ENCODE results near the gene GMPR2. TPM values are rescaled to one million over a fixed set of nuclear protein-coding genes. Genes with fewer than 3 reads are reported as not detected.

Gene GMPR2
- total RNA-seq, 1 donor from 2014 or later: 66.2 TPM

- no peak overlapping the region for H3K4me3 Mint-ChIP-seq
- no peaks in the 10 kb centered on the region for H3K4me1 Mint-ChIP-seq
- no peak for TF ChIP-seq CTCF (conservative IDR thresholded peaks at IDR 0.05)
- DNase-seq (ENCODE audit: low read depth, low spot score): no peak
- H3K9me3 Mint-ChIP-seq: no peaks in the 10 kb centered on the region
- no peaks in the 10 kb centered on the region for H3K36me3 Mint-ChIP-seq (ENCODE audit: low read depth)
- no peak overlapping the region for H3K27ac Mint-ChIP-seq (ENCODE audit: unreplicated experiment)
- no peaks in the 10 kb centered on the region for H3K27me3 Mint-ChIP-seq (ENCODE audit: low read depth)
Observed at GRCh38 chr14:24281636-24282035, 48.9 kb downstream of the GMPR2 start.

GRCh38 chr14:24282736-24283135 is 50.0 kb downstream of the GMPR2 start:
- TF ChIP-seq CTCF (conservative IDR thresholded peaks at IDR 0.05): no peak
- Mint-ChIP-seq H3K27me3 (ENCODE audit: low read depth) (no peaks in the 10 kb centered on the region), H3K9me3 (no peaks in the 10 kb centered on the region), H3K4me3 (no peak overlapping the region), H3K36me3 (ENCODE audit: low read depth) (no peaks in the 10 kb centered on the region), H3K27ac (ENCODE audit: unreplicated experiment) (no peak overlapping the region), H3K4me1 (no peaks in the 10 kb centered on the region)
- DNase-seq (ENCODE audit: low read depth, low spot score): no peak

- Mint-ChIP-seq H3K4me1 (no peaks in the 10 kb centered on the region), H3K4me3 (no peak overlapping the region), H3K27me3 (ENCODE audit: low read depth) (no peaks in the 10 kb centered on the region), H3K27ac (ENCODE audit: unreplicated experiment) (peak overlapping the region; percentile 84), H3K36me3 (ENCODE audit: low read depth) (no peaks in the 10 kb centered on the region), H3K9me3 (no peaks in the 10 kb centered on the region)
- TF ChIP-seq CTCF (conservative IDR thresholded peaks at IDR 0.05): no peak
- no peak for DNase-seq (ENCODE audit: low read depth, low spot score)
Observed at GRCh38 chr14:24283796-24284460, 51.2 kb downstream of the GMPR2 start.

- TF ChIP-seq CTCF (conservative IDR thresholded peaks at IDR 0.05): no peak
- H3K36me3 Mint-ChIP-seq (ENCODE audit: low read depth): no peaks in the 10 kb centered on the region
- no peaks in the 10 kb centered on the region for H3K4me1 Mint-ChIP-seq
- H3K27me3 Mint-ChIP-seq (ENCODE audit: low read depth): no peaks in the 10 kb centered on the region
- H3K4me3 Mint-ChIP-seq: no peak overlapping the region
- no peak overlapping the region for H3K27ac Mint-ChIP-seq (ENCODE audit: unreplicated experiment)
- no peak for DNase-seq (ENCODE audit: low read depth, low spot score)
- no peaks in the 10 kb centered on the region for H3K9me3 Mint-ChIP-seq
Observed at GRCh38 chr14:24284501-24285035, 51.8 kb downstream of the GMPR2 start.

GRCh38 chr14:24285351-24285750 is 52.6 kb downstream of the GMPR2 start:
- no peak overlapping the region for H3K4me3 Mint-ChIP-seq
- H3K27ac Mint-ChIP-seq (ENCODE audit: unreplicated experiment): peak overlapping the region; percentile 8
- no peak for DNase-seq (ENCODE audit: low read depth, low spot score)
- H3K9me3 Mint-ChIP-seq: no peaks in the 10 kb centered on the region
- TF ChIP-seq CTCF (conservative IDR thresholded peaks at IDR 0.05): no peak
- no peaks in the 10 kb centered on the region for H3K36me3 Mint-ChIP-seq (ENCODE audit: low read depth)
- no peaks in the 10 kb centered on the region for H3K27me3 Mint-ChIP-seq (ENCODE audit: low read depth)
- H3K4me1 Mint-ChIP-seq: no peaks in the 10 kb centered on the region
